Testis (tissue), 3 donors: Measurements from ENCODE around the gene PWWP2B. TPM values are rescaled to one million over a fixed set of nuclear protein-coding genes. Genes with fewer than 3 reads are reported as not detected.
A peak's percentile ranks its signal among the peaks of the same experiment; 100 is the strongest.

Source experiments
- DNase-seq: peaks from one replicate; pipeline ENCODE4 v3.0.0-alpha.2; 2019
- H3K27ac ChIP-seq, 2 donors: fragments of 200-600 bp; sonication (generic); one replicate each; pipeline ENCODE4 v1.5.1; 2019
- H3K27me3 ChIP-seq: fragments of 200-600 bp; sonication (generic); one replicate; pipeline ENCODE4 v1.5.1; 2019
- H3K36me3 ChIP-seq: fragments of 200-600 bp; sonication (generic); one replicate; pipeline ENCODE4 v1.5.1; 2017; ENCODE audit warnings: low read depth; ENCODE audit errors: missing control alignments
- H3K4me1 ChIP-seq: fragments of 200-600 bp; sonication (generic); one replicate; pipeline ENCODE4 v1.5.1; 2019
- H3K4me3 ChIP-seq, 2 donors: fragments of 200-600 bp; sonication (generic); one replicate each; pipeline ENCODE4 v1.5.1; 2017 to 2019
- H3K9me3 ChIP-seq: fragments of 200-600 bp; sonication (generic); one replicate; pipeline ENCODE4 v1.5.1; 2017
- CTCF ChIP-seq, 3 experiments: fragments of 450-650 bp in 2 of 3; fragments of 200-600 bp in 1 of 3; sonication (generic) in 1 of 3; IDR thresholded peaks; one replicate each; pipeline ENCODE4 v1.5.1; 2016 to 2019; ENCODE audit warnings: antibody characterized with exemption in 3 of 3, mild to moderate bottlenecking in 2 of 3, moderate library complexity in 1 of 3
- POLR2A ChIP-seq: fragments of 450-650 bp; IDR thresholded peaks from one replicate; pipeline ENCODE4 v1.6.1; 2017; ENCODE audit warnings: antibody characterized with exemption, mild to moderate bottlenecking, moderate library complexity
- WGBS, 2 donors: methylation state at CpG; one replicate each; pipeline ENCODE4 v1.1.5; 2018; 5-methylcytosine and 5-hydroxymethylcytosine counted together
- intact Hi-C: fragments of 100-400 bp; cut with DNase I; formaldehyde crosslinking; loops from one replicate; pipeline ENCODE4 v1.15.1; 2023; ENCODE audit warnings: low total_unique reads
- polyA plus RNA-seq: library from polyadenylated mRNA; stranded (reverse); fragments of 350-450 nt; fragmentation: Illumina TruSeq; extraction: RNeasy Lipid Tissue Mini Kit (QIAGEN cat#74804); gene quantifications from one replicate; pipeline ENCODE4 v1.2.3, GENCODE V29; 2014; ENCODE audit warnings: low read depth, low replicate concordance; ENCODE audit not compliant: insufficient read depth
- total RNA-seq, 2 donors: library from RNA; depleted of rRNA; stranded (reverse); fragments of >200 nt; gene quantifications; one replicate each; pipeline ENCODE4 v1.2.3, GENCODE V29; 2016

Gene PWWP2B
- total and polyA plus RNA-seq, 3 donors from 2014 or later = 16.0 to 45.1 (median 32.6) TPM

- no peak overlapping the region for H3K4me3 ChIP-seq
- peaks cover 32% of the 10 kb centered on the region for H3K4me1 ChIP-seq
- H3K9me3 ChIP-seq = no peaks in the 10 kb centered on the region
- no peaks in the 10 kb centered on the region for H3K36me3 ChIP-seq
- intact Hi-C loops = no loop called here
- DNase-seq = no peak
- TF ChIP-seq CTCF (IDR thresholded peaks at IDR 0.05) (no peak), POLR2A (no peak)
- WGBS, 2 donors = 64 to 69% methylated on average over 7 to 16 of the region's 19 CpGs
- no peak overlapping the region for H3K27ac ChIP-seq
- H3K27me3 ChIP-seq = no peaks in the 10 kb centered on the region
Measured at GRCh38 chr10:132458071-132458585, 61.1 kb downstream of the PWWP2B start.

GRCh38 chr10:132458586-132459300, 61.7 kb downstream of the PWWP2B start:
- Histone ChIP-seq H3K4me1 (peaks cover 32% of the 10 kb centered on the region), H3K9me3 (no peaks in the 10 kb centered on the region), H3K4me3 (no peak overlapping the region), H3K36me3 (no peaks in the 10 kb centered on the region), H3K27me3 (no peaks in the 10 kb centered on the region), H3K27ac (no peak overlapping the region)
- no peak for DNase-seq
- TF ChIP-seq CTCF (IDR thresholded peaks at IDR 0.05) = peak; percentile 92 to 98 (median 93)
- TF ChIP-seq POLR2A = no peak
- 69 to 78% methylated on average over 17 to 30 of the region's 31 CpGs for whole genome bisulfite sequencing, 2 donors
- intact Hi-C loops = no loop called here

- Histone ChIP-seq H3K9me3 (no peaks in the 10 kb centered on the region), H3K4me1 (peaks cover 33% of the 10 kb centered on the region), H3K27ac (no peak overlapping the region), H3K4me3 (no peak overlapping the region), H3K27me3 (no peaks in the 10 kb centered on the region), H3K36me3 (no peaks in the 10 kb centered on the region)
- WGBS, 2 donors = 56 to 64% methylated on average over 11 to 23 of the region's 23 CpGs
- DNase-seq = no peak
- TF ChIP-seq POLR2A = no peak
- no peak for TF ChIP-seq CTCF (IDR thresholded peaks at IDR 0.05)
- intact Hi-C loops = loop anchor here (2.0 to 10.0 kb wide), 2 partner anchors 75 to 179 kb away; partner anchors contain the start of gene INPP5A
Measured at GRCh38 chr10:132459301-132460003, 62.5 kb downstream of the PWWP2B start.

GRCh38 chr10:132460071-132460470, 63.1 kb downstream of the PWWP2B start:
- H3K36me3 ChIP-seq = no peaks in the 10 kb centered on the region
- intact Hi-C loops = loop anchor here (2.0 to 10.0 kb wide), 2 partner anchors 75 to 179 kb away; partner anchors contain the start of gene INPP5A
- no peaks in the 10 kb centered on the region for H3K9me3 ChIP-seq
- H3K4me3 ChIP-seq = no peak overlapping the region
- H3K4me1 ChIP-seq = peaks cover 39% of the 10 kb centered on the region
- no peak overlapping the region for H3K27ac ChIP-seq
- no peak for TF ChIP-seq POLR2A
- no peaks in the 10 kb centered on the region for H3K27me3 ChIP-seq
- 83 to 88% methylated on average over 11 to 15 of the region's 15 CpGs for WGBS, 2 donors
- DNase-seq = no peak

GRCh38 chr10:132460691-132461090, 63.7 kb downstream of the PWWP2B start:
- Histone ChIP-seq H3K4me3 (no peak overlapping the region), H3K36me3 (no peaks in the 10 kb centered on the region), H3K4me1 (peaks cover 45% of the 10 kb centered on the region), H3K27me3 (no peaks in the 10 kb centered on the region), H3K9me3 (no peaks in the 10 kb centered on the region), H3K27ac (no peak overlapping the region)
- TF ChIP-seq POLR2A (no peak), CTCF (IDR thresholded peaks at IDR 0.05) (no peak)
- 68% methylated on average over 5 of the region's 5 CpGs; no CpG with 5 or more reads in 1 of the 2 donors for WGBS, 2 donors
- no peak for DNase-seq
- intact Hi-C loops = loop anchor here (2.0 to 10.0 kb wide), 2 partner anchors 74 to 178 kb away; partner anchors contain the start of gene INPP5A
